ENCODE results near the gene CCAR1.
"Not testable (repeated sequence)": the region's sequence is repeated elsewhere in the genome, so short reads cannot be mapped to it uniquely, and the experiment has no call there.

DNA sequence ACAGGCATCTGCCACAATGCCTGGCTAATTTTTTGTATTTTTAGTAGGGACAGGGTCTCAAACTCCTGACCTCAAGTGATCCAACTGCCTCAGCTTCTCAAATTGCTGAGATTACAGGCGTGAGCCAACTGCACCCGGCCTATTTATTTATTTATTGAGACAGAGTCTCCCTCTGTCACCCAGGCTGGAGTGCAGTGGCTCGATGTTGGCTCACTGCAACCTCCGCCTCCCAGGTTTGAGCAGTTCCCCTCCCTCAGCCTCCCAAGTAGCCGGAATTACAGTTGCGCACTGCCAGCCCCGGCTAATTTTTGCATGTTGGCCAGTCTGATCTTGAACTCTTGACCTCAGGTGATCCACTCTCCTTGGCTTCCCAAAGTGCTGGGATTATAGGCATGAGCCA is 46.4 kb downstream of the CCAR1 start:
- TF ChIP-seq SP1 (IDR thresholded peaks at IDR 0.05; ENCODE audit: low read depth, low read length); ZNF384 (IDR thresholded peaks at IDR 0.05; ENCODE audit: borderline replicate concordance, low read depth, low read length); MEF2A (IDR thresholded peaks at IDR 0.05; ENCODE audit: insufficient read depth, low read depth, low read length); POLR2A (IDR thresholded peaks at IDR 0.05; ENCODE audit: low read depth, low read length); PML (IDR thresholded peaks at IDR 0.05; ENCODE audit: low read length); EZH2 (IDR thresholded peaks at IDR 0.05; ENCODE audit: borderline replicate concordance, control insufficient read depth, low read depth, low read length); LARP7 (IDR thresholded peaks at IDR 0.05): not testable (repeated sequence)
- TF ChIP-seq, protein P1, sequence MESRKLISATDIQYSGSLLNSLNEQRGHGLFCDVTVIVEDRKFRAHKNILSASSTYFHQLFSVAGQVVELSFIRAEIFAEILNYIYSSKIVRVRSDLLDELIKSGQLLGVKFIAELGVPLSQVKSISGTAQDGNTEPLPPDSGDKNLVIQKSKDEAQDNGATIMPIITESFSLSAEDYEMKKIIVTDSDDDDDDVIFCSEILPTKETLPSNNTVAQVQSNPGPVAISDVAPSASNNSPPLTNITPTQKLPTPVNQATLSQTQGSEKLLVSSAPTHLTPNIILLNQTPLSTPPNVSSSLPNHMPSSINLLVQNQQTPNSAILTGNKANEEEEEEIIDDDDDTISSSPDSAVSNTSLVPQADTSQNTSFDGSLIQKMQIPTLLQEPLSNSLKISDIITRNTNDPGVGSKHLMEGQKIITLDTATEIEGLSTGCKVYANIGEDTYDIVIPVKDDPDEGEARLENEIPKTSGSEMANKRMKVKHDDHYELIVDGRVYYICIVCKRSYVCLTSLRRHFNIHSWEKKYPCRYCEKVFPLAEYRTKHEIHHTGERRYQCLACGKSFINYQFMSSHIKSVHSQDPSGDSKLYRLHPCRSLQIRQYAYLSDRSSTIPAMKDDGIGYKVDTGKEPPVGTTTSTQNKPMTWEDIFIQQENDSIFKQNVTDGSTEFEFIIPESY (IDR thresholded peaks at IDR 0.05): not testable (repeated sequence)
- TF ChIP-seq, protein P2, sequence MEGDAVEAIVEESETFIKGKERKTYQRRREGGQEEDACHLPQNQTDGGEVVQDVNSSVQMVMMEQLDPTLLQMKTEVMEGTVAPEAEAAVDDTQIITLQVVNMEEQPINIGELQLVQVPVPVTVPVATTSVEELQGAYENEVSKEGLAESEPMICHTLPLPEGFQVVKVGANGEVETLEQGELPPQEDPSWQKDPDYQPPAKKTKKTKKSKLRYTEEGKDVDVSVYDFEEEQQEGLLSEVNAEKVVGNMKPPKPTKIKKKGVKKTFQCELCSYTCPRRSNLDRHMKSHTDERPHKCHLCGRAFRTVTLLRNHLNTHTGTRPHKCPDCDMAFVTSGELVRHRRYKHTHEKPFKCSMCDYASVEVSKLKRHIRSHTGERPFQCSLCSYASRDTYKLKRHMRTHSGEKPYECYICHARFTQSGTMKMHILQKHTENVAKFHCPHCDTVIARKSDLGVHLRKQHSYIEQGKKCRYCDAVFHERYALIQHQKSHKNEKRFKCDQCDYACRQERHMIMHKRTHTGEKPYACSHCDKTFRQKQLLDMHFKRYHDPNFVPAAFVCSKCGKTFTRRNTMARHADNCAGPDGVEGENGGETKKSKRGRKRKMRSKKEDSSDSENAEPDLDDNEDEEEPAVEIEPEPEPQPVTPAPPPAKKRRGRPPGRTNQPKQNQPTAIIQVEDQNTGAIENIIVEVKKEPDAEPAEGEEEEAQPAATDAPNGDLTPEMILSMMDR (IDR thresholded peaks at IDR 0.05 in 2 of 3, conservative IDR thresholded peaks at IDR 0.05 in 1 of 3; ENCODE audit: control insufficient read depth in 2 of 3, extremely low read depth in 1 of 3, insufficient read depth in 1 of 3, low read depth in 3 of 3, low read length in 3 of 3): not testable (repeated sequence)
